ENCODE results near the gene CTIF.

DNA sequence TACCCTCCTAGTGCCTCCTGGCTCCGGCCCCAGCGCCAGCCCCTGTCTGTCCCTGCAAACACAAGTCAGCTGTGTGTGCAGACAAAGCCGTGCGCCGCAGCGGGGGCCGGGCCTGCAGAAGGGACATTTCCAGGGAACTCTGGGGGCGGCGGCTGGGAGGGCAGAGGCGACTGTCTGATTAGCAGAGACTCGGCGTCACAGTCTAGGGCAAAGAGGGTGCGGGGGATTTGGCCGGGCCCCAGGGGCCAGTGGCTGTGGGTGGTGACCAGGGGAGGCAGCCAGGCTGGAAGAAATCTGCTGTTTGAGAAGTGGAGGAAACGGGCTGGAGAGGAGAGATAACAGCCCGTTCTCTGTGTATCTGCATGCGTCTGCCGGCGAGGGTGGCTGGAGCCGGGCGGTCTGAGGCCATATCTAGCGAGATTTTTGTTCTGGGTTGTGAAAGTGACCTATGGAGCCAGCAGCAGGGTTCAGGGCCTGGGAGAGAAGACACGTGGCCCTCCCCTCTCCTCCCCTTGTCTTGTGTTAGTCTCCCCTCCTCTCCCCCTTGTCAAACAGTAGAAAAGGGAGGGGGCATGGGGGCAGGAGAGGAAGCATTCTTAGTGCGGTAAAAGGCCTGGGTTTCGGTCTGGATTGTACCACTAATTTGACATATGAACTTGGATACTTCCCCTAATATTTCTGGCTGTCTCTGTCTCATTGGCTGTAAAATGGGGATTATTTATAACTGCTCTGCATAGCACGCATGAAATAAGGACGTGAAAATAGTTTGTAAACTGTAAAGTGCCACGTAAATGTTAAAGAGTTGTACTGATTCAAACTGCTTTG lies 242.5 kb downstream of the CTIF start:
- TF ChIP-seq CTCF (conservative IDR thresholded peaks at IDR 0.05; ENCODE audit: low read depth, low read length) (no peak), EZH2phosphoT487 (IDR thresholded peaks at IDR 0.05; ENCODE audit: borderline replicate concordance, low read length) (no peak), EZH2 (IDR thresholded peaks at IDR 0.05; ENCODE audit: low read length, unreplicated experiment) (no peak)
